WTC11 (cell line): ENCODE data around the gene UGT1A8. TPM values are rescaled to one million over a fixed set of nuclear protein-coding genes. Genes with fewer than 3 reads are reported as not detected.

Source experiments
- ATAC-seq: fragments of 200-7000 bp; cut with Tn5 transposase; 2 replicates; pipeline ENCODE4 v1.10.0; 2021; ENCODE audit warnings: mild to moderate bottlenecking, moderate library complexity
- CTCF ChIA-PET: fragments of 300-600 bp; sonication (Branson Sonifier 250); formaldehyde crosslinking; loops from one replicate; lab custom pipeline; 2021; ENCODE audit warnings: antibody characterized with exemption; lab: Charles Lee
- POLR2A ChIA-PET: fragments of 350-600 bp; sonication (Branson Sonifier 250); formaldehyde crosslinking; loops from one replicate; lab custom pipeline; 2021; ENCODE audit warnings: antibody characterized with exemption; lab: Charles Lee
- DNase-seq: peaks from one replicate; pipeline ENCODE4 v3.0.0; 2021; ENCODE audit warnings: low spot score
- H3K27ac Mint-ChIP-seq: 2 replicates; pipeline ENCODE4 v1.8.0; 2021; ENCODE audit warnings: mixed read lengths
- H3K27me3 Mint-ChIP-seq: 2 replicates; pipeline ENCODE4 v1.8.0; 2021; ENCODE audit warnings: low read depth, mild to moderate bottlenecking, moderate library complexity, mixed read lengths
- H3K36me3 Mint-ChIP-seq: 2 replicates; pipeline ENCODE4 v1.8.0; 2021; ENCODE audit warnings: mixed read lengths
- H3K4me1 Mint-ChIP-seq: 2 replicates; pipeline ENCODE4 v1.8.0; 2022; ENCODE audit warnings: mixed read lengths
- H3K4me3 Mint-ChIP-seq: 2 replicates; pipeline ENCODE4 v1.8.0; 2021; ENCODE audit warnings: mild to moderate bottlenecking, moderate library complexity, mixed read lengths
- H3K9me3 Mint-ChIP-seq: 2 replicates; pipeline ENCODE4 v1.8.0; 2021; ENCODE audit warnings: mixed read lengths
- CTCF ChIP-seq: fragments of 200-600 bp; IDR thresholded peaks from 2 replicates; pipeline ENCODE4 v1.8.0; 2022; ENCODE audit warnings: antibody characterized with exemption
- E2F4 ChIP-seq: sonication (generic); formaldehyde crosslinking; IDR thresholded peaks from 2 replicates; pipeline ENCODE4 v1.8.1; 2022; ENCODE audit warnings: low read depth, mild to moderate bottlenecking, moderate library complexity, missing genetic modification reagents, borderline replicate concordance
- ERG ChIP-seq: fragments of 250-450 bp; sonication (Bioruptor Pico); IDR thresholded peaks from 2 replicates; pipeline ENCODE4 v1.8.0; 2021; ENCODE audit warnings: mild to moderate bottlenecking
- GABPB1 ChIP-seq: sonication (generic); formaldehyde crosslinking; IDR thresholded peaks from 2 replicates; pipeline ENCODE4 v1.8.1; 2023; ENCODE audit warnings: mild to moderate bottlenecking, missing genetic modification reagents
- IRF1 ChIP-seq: sonication (generic); formaldehyde crosslinking; IDR thresholded peaks from 2 replicates; pipeline ENCODE4 v1.8.0; 2023; ENCODE audit warnings: missing genetic modification reagents
- MAX ChIP-seq: sonication (generic); formaldehyde crosslinking; IDR thresholded peaks from 2 replicates; pipeline ENCODE4 v1.8.0; 2022; ENCODE audit warnings: mild to moderate bottlenecking, missing genetic modification reagents
- NFATC4 ChIP-seq: fragments of 250-450 bp; sonication (Bioruptor Pico); IDR thresholded peaks from 2 replicates; pipeline ENCODE4 v1.9.0; 2021; ENCODE audit warnings: mild to moderate bottlenecking
- PRDM15 ChIP-seq: sonication (generic); formaldehyde crosslinking; IDR thresholded peaks from 2 replicates; pipeline ENCODE4 v1.8.0; 2022; ENCODE audit warnings: missing genetic modification reagents
- PREB ChIP-seq: sonication (generic); formaldehyde crosslinking; IDR thresholded peaks from 2 replicates; pipeline ENCODE4 v1.8.1; 2022; ENCODE audit warnings: mild to moderate bottlenecking, missing genetic modification reagents, moderate library complexity, borderline replicate concordance
- PRRX2 ChIP-seq: fragments of 250-450 bp; sonication (Bioruptor Pico); IDR thresholded peaks from 2 replicates; pipeline ENCODE4 v1.8.0; 2021; ENCODE audit warnings: mild to moderate bottlenecking
- SMAD4 ChIP-seq: sonication (generic); formaldehyde crosslinking; IDR thresholded peaks from 2 replicates; pipeline ENCODE4 v1.8.0; 2022; ENCODE audit warnings: mild to moderate bottlenecking, missing genetic modification reagents
- SP1 ChIP-seq: sonication (generic); formaldehyde crosslinking; conservative IDR thresholded peaks from 2 replicates; pipeline ENCODE4 v1.8.1; 2022; ENCODE audit warnings: missing genetic modification reagents
- ZNF317 ChIP-seq: sonication (generic); formaldehyde crosslinking; IDR thresholded peaks from 2 replicates; pipeline ENCODE4 v1.8.1; 2023; ENCODE audit warnings: low read depth, mild to moderate bottlenecking, moderate library complexity, missing genetic modification reagents, borderline replicate concordance
- ZNF532 ChIP-seq: fragments of 250-450 bp; sonication (Bioruptor Pico); IDR thresholded peaks from 2 replicates; pipeline ENCODE4 v1.9.0; 2021; ENCODE audit warnings: mild to moderate bottlenecking, borderline replicate concordance
- total RNA-seq: library from RNA; stranded (reverse); gene quantifications from 3 replicates; pipeline ENCODE4 v1.2.3, GENCODE V29; 2021

UGT1A8 gene
- total RNA-seq, 1 experiment from 2014 or later, result 0.13 TPM

GRCh38 chr2:233816771-233817170 is 199.3 kb downstream of the UGT1A8 start:
- ChIA-PET CTCF (no interaction called here), POLR2A (no interaction called here)
- no peak for DNase-seq
- Mint-ChIP-seq H3K27ac (no peak overlapping the region), H3K4me1 (no peaks in the 10 kb centered on the region), H3K27me3 (no peaks in the 10 kb centered on the region), H3K4me3 (no peak overlapping the region)
- ATAC-seq, result no peak
- no peak for TF ChIP-seq IRF1 (CRISPR knock-in tag)
- no peak for TF ChIP-seq SMAD4 (CRISPR knock-in tag)
- TF ChIP-seq ZNF532 (CRISPR knock-in tag), result no peak
- no peak for TF ChIP-seq PRRX2
- TF ChIP-seq ZNF317 (CRISPR knock-in tag), result no peak
- no peak for TF ChIP-seq PRDM15
- TF ChIP-seq CTCF, result no peak
- no peak for TF ChIP-seq SP1 (CRISPR knock-in tag)
- no peak for TF ChIP-seq MAX (CRISPR knock-in tag)
- no peak for TF ChIP-seq NFATC4
- TF ChIP-seq GABPB1 (CRISPR knock-in tag), result no peak
- TF ChIP-seq ERG (CRISPR knock-in tag), result no peak
- no peak for TF ChIP-seq E2F4 (CRISPR knock-in tag)
- TF ChIP-seq PREB (CRISPR knock-in tag), result no peak
- TF ChIP-seq, all 79 proteins: peak for 0
- peaks cover 7% of the 10 kb centered on the region; the same call in 1 of the 2 replicates for H3K9me3 Mint-ChIP-seq
- H3K36me3 Mint-ChIP-seq, result no peaks in the 10 kb centered on the region
